Measurements from ENCODE around the gene ITGAX.

DNA sequence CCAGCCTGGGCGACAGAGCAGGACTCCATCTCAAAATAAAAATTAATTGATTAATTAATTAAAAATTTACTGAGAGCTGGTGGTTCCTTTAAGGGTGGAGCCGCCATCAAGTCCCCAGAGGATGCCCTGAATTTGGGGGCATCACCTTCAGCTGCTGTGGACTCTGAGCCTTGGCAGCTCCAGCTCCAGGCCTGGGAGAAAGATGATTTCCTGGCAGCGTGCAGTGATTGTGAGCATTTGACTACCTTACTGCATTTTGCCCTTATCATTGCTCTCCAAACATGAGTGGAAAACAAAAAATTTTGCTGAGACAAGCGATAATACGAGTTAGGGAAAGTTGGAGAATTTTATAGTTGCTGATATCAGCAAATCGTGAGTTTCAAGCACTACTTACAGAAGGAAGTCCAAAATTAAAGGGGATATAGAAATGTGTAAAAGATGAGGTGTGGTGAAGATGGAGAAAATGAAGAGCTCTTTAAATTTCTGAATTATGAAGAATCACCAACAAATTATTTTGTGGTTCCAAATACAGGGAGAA lies 35.6 kb downstream of the ITGAX start:
- TF ChIP-seq, protein P1, sequence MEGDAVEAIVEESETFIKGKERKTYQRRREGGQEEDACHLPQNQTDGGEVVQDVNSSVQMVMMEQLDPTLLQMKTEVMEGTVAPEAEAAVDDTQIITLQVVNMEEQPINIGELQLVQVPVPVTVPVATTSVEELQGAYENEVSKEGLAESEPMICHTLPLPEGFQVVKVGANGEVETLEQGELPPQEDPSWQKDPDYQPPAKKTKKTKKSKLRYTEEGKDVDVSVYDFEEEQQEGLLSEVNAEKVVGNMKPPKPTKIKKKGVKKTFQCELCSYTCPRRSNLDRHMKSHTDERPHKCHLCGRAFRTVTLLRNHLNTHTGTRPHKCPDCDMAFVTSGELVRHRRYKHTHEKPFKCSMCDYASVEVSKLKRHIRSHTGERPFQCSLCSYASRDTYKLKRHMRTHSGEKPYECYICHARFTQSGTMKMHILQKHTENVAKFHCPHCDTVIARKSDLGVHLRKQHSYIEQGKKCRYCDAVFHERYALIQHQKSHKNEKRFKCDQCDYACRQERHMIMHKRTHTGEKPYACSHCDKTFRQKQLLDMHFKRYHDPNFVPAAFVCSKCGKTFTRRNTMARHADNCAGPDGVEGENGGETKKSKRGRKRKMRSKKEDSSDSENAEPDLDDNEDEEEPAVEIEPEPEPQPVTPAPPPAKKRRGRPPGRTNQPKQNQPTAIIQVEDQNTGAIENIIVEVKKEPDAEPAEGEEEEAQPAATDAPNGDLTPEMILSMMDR (IDR thresholded peaks at IDR 0.05 in 4 of 5, conservative IDR thresholded peaks at IDR 0.05 in 1 of 5), result no peak
- no peak for TF ChIP-seq POLR2A (IDR thresholded peaks at IDR 0.05)

Data from gastrocnemius medialis (tissue), 4 donors.